GM21825 (cell line): ENCODE results near the gene IFNGR2.
"Not testable (repeated sequence)": the region's sequence is repeated elsewhere in the genome, so short reads cannot be mapped to it uniquely, and the experiment has no call there.

ENCODE experiments used
- ATAC-seq: cut with Tn5 transposase; IDR thresholded peaks from one replicate; pipeline ENCODE4 v1.9.1; 2021; ENCODE audit warnings: mild to moderate bottlenecking, moderate library complexity; ENCODE audit not compliant: unreplicated experiment

Gene IFNGR2

GRCh38 chr21:33402001-33402979 lies 923 bp upstream of the IFNGR2 start:
- no peak for ATAC-seq

- peak; percentile 26 for ATAC-seq
These were observed 773 bp downstream of the IFNGR2 start for GRCh38 chr21:33403786-33404585.

GRCh38 chr21:33406493-33406892 lies 3.3 kb downstream of the IFNGR2 start:
- ATAC-seq, result no peak

GRCh38 chr21:33411949-33412430 lies 8.8 kb downstream of the IFNGR2 start:
- ATAC-seq, result no peak

GRCh38 chr21:33412439-33412831 lies 9.2 kb downstream of the IFNGR2 start:
- ATAC-seq, result not testable (repeated sequence)

- ATAC-seq, result peak; percentile 69
These were observed 9.8 kb downstream of the IFNGR2 start for GRCh38 chr21:33412832-33413519.

GRCh38 chr21:33414068-33414467 lies 10.9 kb downstream of the IFNGR2 start:
- no peak for ATAC-seq

- ATAC-seq, result no peak
These were observed 11.7 kb downstream of the IFNGR2 start for GRCh38 chr21:33414926-33415325.

GRCh38 chr21:33418691-33419090 lies 15.5 kb downstream of the IFNGR2 start:
- ATAC-seq, result no peak

- no peak for ATAC-seq
These were observed 16.4 kb downstream of the IFNGR2 start for GRCh38 chr21:33419538-33420123.

GRCh38 chr21:33421713-33422393 lies 18.6 kb downstream of the IFNGR2 start:
- no peak for ATAC-seq

GRCh38 chr21:33424214-33424613 lies 21.0 kb downstream of the IFNGR2 start:
- ATAC-seq, result no peak

GRCh38 chr21:33425825-33426224 lies 22.6 kb downstream of the IFNGR2 start:
- no peak for ATAC-seq

GRCh38 chr21:33427051-33427450 lies 23.8 kb downstream of the IFNGR2 start:
- ATAC-seq, result no peak

- no peak for ATAC-seq
These were observed 25.5 kb downstream of the IFNGR2 start for GRCh38 chr21:33428669-33429068.

GRCh38 chr21:33430858-33431257 lies 27.6 kb downstream of the IFNGR2 start:
- ATAC-seq, result no peak

GRCh38 chr21:33432496-33432895 lies 29.3 kb downstream of the IFNGR2 start:
- no peak for ATAC-seq

- ATAC-seq, result no peak
These were observed 29.8 kb downstream of the IFNGR2 start for GRCh38 chr21:33433001-33433400.

- ATAC-seq, result no peak
These were observed 30.4 kb downstream of the IFNGR2 start for GRCh38 chr21:33433425-33434114.
